ENCODE measurements around the gene TANGO6. TPM values are rescaled to one million over a fixed set of nuclear protein-coding genes. Genes with fewer than 3 reads are reported as not detected.

Gene TANGO6
- total RNA-seq, 1 donor from 2014 or later = 13.7 TPM

GRCh38 chr16:68806981-68807380, 36.4 kb upstream of the TANGO6 start:
- Histone ChIP-seq H3K36me3 (ENCODE audit: control insufficient read depth, insufficient read depth, low read length) (peaks cover 42% of the 10 kb centered on the region), H3K4me3 (ENCODE audit: low read depth, low read length) (no peak overlapping the region), H3K27me3 (ENCODE audit: control insufficient read depth, insufficient read depth, low read length) (no peaks in the 10 kb centered on the region)
- DNase-seq (ENCODE audit: low read depth) = no peak
- FAIRE-seq = no peak
- TF ChIP-seq, protein P1, sequence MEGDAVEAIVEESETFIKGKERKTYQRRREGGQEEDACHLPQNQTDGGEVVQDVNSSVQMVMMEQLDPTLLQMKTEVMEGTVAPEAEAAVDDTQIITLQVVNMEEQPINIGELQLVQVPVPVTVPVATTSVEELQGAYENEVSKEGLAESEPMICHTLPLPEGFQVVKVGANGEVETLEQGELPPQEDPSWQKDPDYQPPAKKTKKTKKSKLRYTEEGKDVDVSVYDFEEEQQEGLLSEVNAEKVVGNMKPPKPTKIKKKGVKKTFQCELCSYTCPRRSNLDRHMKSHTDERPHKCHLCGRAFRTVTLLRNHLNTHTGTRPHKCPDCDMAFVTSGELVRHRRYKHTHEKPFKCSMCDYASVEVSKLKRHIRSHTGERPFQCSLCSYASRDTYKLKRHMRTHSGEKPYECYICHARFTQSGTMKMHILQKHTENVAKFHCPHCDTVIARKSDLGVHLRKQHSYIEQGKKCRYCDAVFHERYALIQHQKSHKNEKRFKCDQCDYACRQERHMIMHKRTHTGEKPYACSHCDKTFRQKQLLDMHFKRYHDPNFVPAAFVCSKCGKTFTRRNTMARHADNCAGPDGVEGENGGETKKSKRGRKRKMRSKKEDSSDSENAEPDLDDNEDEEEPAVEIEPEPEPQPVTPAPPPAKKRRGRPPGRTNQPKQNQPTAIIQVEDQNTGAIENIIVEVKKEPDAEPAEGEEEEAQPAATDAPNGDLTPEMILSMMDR (IDR thresholded peaks at IDR 0.05; ENCODE audit: insufficient read depth, low read length, severe bottlenecking) = no peak

- TF ChIP-seq, protein P1 (IDR thresholded peaks at IDR 0.05; ENCODE audit: insufficient read depth, low read length, severe bottlenecking) = no peak
- FAIRE-seq = no peak
- DNase-seq (ENCODE audit: low read depth) = no peak
- H3K4me3 ChIP-seq (ENCODE audit: low read depth, low read length) = no peak overlapping the region
- peaks cover 57% of the 10 kb centered on the region for H3K36me3 ChIP-seq (ENCODE audit: control insufficient read depth, insufficient read depth, low read length)
- no peaks in the 10 kb centered on the region for H3K27me3 ChIP-seq (ENCODE audit: control insufficient read depth, insufficient read depth, low read length)
These were observed 28.8 kb upstream of the TANGO6 start for GRCh38 chr16:68814516-68814915.

DNA sequence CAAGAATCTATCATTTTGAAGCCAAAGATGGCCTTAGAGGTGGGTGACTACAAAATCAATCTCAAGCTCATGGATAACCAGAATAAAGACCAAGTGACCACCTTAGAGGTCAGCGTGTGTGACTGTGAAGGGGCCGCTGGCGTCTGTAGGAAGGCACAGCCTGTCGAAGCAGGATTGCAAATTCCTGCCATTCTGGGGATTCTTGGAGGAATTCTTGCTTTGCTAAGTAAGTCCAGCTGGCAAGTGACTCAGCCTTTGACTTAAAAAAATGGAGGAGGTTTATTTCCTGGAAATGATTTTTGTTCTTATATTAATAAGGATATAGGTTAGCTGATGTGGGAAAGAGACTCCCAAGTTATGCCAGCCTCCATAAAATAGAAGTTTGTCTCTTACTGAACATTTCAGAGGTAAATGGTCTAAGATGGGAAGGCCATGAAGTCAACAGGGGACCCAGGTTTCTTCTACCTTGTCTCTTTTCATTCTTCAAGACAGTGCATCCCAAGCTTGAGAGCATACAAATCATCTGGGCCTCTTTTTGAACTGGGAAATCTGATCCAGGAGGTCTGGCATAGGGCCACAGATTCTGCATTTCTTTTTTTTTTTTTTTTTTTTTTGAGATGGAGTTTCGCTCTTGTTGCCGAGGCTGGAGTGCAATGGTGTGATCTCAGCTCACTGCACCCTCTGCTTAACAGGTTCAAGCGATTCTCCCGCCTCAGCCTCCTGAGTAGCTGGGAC, 19.8 kb upstream of the TANGO6 start:
- TF ChIP-seq, protein P1 (IDR thresholded peaks at IDR 0.05; ENCODE audit: insufficient read depth, low read length, severe bottlenecking) = no peak
- Histone ChIP-seq H3K4me3 (ENCODE audit: low read depth, low read length) (no peak overlapping the region), H3K36me3 (ENCODE audit: control insufficient read depth, insufficient read depth, low read length) (peaks cover 50% of the 10 kb centered on the region), H3K27me3 (ENCODE audit: control insufficient read depth, insufficient read depth, low read length) (no peaks in the 10 kb centered on the region)
- no peak for FAIRE-seq
- DNase-seq (ENCODE audit: low read depth) = peak; percentile 35

- Histone ChIP-seq H3K36me3 (ENCODE audit: control insufficient read depth, insufficient read depth, low read length) (peaks cover 47% of the 10 kb centered on the region), H3K4me3 (ENCODE audit: low read depth, low read length) (no peak overlapping the region), H3K27me3 (ENCODE audit: control insufficient read depth, insufficient read depth, low read length) (no peaks in the 10 kb centered on the region)
- DNase-seq (ENCODE audit: low read depth) = no peak
- TF ChIP-seq, protein P1 (IDR thresholded peaks at IDR 0.05; ENCODE audit: insufficient read depth, low read length, severe bottlenecking) = no peak
- FAIRE-seq = no peak
These were observed 17.9 kb upstream of the TANGO6 start for GRCh38 chr16:68825427-68825826.

- no peak for FAIRE-seq
- TF ChIP-seq, protein P1 (IDR thresholded peaks at IDR 0.05; ENCODE audit: insufficient read depth, low read length, severe bottlenecking) = no peak
- Histone ChIP-seq H3K4me3 (ENCODE audit: low read depth, low read length) (no peak overlapping the region), H3K36me3 (ENCODE audit: control insufficient read depth, insufficient read depth, low read length) (peaks cover 50% of the 10 kb centered on the region), H3K27me3 (ENCODE audit: control insufficient read depth, insufficient read depth, low read length) (no peaks in the 10 kb centered on the region)
- no peak for DNase-seq (ENCODE audit: low read depth)
These were observed 16.7 kb upstream of the TANGO6 start for GRCh38 chr16:68826652-68827051.

DNA sequence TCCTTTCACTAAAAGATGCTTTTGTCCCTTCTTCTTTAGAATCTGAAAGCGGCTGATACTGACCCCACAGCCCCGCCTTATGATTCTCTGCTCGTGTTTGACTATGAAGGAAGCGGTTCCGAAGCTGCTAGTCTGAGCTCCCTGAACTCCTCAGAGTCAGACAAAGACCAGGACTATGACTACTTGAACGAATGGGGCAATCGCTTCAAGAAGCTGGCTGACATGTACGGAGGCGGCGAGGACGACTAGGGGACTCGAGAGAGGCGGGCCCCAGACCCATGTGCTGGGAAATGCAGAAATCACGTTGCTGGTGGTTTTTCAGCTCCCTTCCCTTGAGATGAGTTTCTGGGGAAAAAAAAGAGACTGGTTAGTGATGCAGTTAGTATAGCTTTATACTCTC, 10.1 kb upstream of the TANGO6 start:
- TF ChIP-seq, protein P1 (IDR thresholded peaks at IDR 0.05; ENCODE audit: insufficient read depth, low read length, severe bottlenecking) = no peak
- Histone ChIP-seq H3K36me3 (ENCODE audit: control insufficient read depth, insufficient read depth, low read length) (peaks cover 31% of the 10 kb centered on the region), H3K4me3 (ENCODE audit: low read depth, low read length) (no peak overlapping the region), H3K27me3 (ENCODE audit: control insufficient read depth, insufficient read depth, low read length) (no peaks in the 10 kb centered on the region)
- no peak for FAIRE-seq
- no peak for DNase-seq (ENCODE audit: low read depth)

All from bronchial epithelial cell (primary cell).